Measurements from ENCODE around the gene TRAK1.

Gene TRAK1

GRCh38 chr3:42133500-42134298 is 42.5 kb downstream of the TRAK1 start:
- Histone ChIP-seq H3K9me3 (ENCODE audit: control insufficient read depth, low read length) (no peaks in the 10 kb centered on the region), H3K4me1 (peaks cover 5% of the 10 kb centered on the region), H3K9ac (no peak overlapping the region), H3K4me2 (ENCODE audit: low read length) (no peak overlapping the region), H3K27me3 (ENCODE audit: control insufficient read depth, insufficient read depth, low read length) (no peaks in the 10 kb centered on the region), H3K4me3 (ENCODE audit: low read depth, low read length) (no peak overlapping the region), H3K79me2 (peaks cover 48% of the 10 kb centered on the region), H2AFZ (no peak overlapping the region), H3K36me3 (ENCODE audit: control insufficient read depth, insufficient read depth, low read length) (no peaks in the 10 kb centered on the region), H3K27ac (no peak overlapping the region)
- TF ChIP-seq, protein P1, sequence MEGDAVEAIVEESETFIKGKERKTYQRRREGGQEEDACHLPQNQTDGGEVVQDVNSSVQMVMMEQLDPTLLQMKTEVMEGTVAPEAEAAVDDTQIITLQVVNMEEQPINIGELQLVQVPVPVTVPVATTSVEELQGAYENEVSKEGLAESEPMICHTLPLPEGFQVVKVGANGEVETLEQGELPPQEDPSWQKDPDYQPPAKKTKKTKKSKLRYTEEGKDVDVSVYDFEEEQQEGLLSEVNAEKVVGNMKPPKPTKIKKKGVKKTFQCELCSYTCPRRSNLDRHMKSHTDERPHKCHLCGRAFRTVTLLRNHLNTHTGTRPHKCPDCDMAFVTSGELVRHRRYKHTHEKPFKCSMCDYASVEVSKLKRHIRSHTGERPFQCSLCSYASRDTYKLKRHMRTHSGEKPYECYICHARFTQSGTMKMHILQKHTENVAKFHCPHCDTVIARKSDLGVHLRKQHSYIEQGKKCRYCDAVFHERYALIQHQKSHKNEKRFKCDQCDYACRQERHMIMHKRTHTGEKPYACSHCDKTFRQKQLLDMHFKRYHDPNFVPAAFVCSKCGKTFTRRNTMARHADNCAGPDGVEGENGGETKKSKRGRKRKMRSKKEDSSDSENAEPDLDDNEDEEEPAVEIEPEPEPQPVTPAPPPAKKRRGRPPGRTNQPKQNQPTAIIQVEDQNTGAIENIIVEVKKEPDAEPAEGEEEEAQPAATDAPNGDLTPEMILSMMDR (IDR thresholded peaks at IDR 0.05): no peak

DNA sequence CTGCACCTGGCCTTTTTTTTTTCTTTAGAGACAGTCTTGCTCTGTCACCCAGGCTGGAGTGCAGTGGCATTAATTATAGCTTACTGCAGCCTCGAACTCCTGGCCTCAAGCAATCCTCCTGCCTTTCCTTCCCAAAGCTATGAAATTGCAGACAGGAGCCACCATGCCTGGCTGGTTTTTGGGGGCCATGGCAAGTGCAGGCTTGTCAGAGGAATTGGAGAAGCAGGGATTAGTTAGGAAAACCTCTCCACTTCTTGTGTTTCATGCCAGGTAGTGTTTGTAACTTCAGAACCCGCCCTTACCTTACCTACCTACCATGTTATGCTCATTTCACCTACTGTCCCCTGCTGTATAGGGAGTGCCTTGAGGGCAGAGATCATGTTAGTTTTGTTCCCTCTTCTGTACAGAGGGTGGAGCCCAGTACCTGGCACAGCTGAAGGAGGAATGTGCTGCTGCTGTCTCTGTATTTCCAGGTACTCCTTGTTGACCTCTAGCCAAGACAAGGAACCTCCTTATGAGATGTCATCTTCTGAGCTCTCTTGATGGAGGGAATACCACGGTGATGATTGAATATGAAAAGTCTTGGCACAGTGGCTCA is 43.8 kb downstream of the TRAK1 start:
- no peak overlapping the region for H3K27ac ChIP-seq
- no peak overlapping the region for H3K4me3 ChIP-seq (ENCODE audit: low read depth, low read length)
- H3K79me2 ChIP-seq: peaks cover 46% of the 10 kb centered on the region
- H3K36me3 ChIP-seq (ENCODE audit: control insufficient read depth, insufficient read depth, low read length): no peaks in the 10 kb centered on the region
- no peak overlapping the region for H3K9ac ChIP-seq
- H3K4me2 ChIP-seq (ENCODE audit: low read length): no peak overlapping the region
- TF ChIP-seq, protein P1 (IDR thresholded peaks at IDR 0.05): no peak
- no peaks in the 10 kb centered on the region for H3K27me3 ChIP-seq (ENCODE audit: control insufficient read depth, insufficient read depth, low read length)
- H2AFZ ChIP-seq: no peak overlapping the region
- no peaks in the 10 kb centered on the region for H3K9me3 ChIP-seq (ENCODE audit: control insufficient read depth, low read length)
- peaks cover 5% of the 10 kb centered on the region for H3K4me1 ChIP-seq

DNA sequence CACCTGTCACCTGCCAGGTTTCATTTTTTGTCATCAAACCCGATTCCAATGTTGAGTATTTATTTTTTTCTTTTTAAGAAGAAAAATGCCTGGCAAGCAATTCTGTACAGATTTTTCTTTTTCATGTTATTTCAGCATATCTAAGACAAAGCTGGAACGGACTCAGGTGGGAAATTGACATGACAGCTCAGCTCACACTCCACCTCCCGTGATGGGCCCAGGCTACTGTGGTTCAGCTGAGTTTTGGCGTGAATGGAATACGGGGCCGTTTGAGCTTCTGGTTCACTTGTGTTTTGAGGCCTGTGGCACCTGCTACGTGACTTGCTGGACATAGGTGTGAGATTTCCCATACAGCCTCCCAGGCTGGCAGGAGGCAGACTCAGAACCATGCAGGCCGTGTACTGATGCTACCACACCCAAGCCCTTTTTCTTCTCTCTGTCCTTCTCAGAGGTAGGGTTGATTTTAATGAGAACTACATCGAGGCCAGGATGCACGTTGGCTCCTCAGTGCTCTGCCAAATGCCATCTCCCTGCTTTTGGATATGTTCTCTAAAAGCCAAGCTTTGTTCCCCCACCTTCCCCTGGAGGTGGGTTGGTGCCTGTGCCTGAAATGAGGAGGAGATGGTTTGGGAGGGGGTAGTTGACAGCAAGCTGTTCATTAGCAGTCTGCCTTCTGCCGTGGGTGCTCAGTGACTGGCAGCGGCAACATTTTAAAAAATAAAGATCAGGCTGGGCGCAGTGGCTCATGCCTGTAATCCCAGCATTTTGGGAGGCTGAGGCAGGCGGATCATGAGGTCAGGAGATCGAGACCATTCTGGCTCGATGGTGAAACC is 48.7 kb downstream of the TRAK1 start:
- TF ChIP-seq, protein P1 (IDR thresholded peaks at IDR 0.05): no peak
- Histone ChIP-seq H3K4me3 (ENCODE audit: low read depth, low read length) (no peak overlapping the region), H3K9me3 (ENCODE audit: control insufficient read depth, low read length) (no peaks in the 10 kb centered on the region), H3K36me3 (ENCODE audit: control insufficient read depth, insufficient read depth, low read length) (no peaks in the 10 kb centered on the region), H3K79me2 (peaks cover 24% of the 10 kb centered on the region), H2AFZ (no peak overlapping the region), H3K4me2 (ENCODE audit: low read length) (no peak overlapping the region), H3K27me3 (ENCODE audit: control insufficient read depth, insufficient read depth, low read length) (no peaks in the 10 kb centered on the region), H3K9ac (no peak overlapping the region), H3K27ac (no peak overlapping the region), H3K4me1 (peaks cover 6% of the 10 kb centered on the region)

GRCh38 chr3:42140665-42141203 is 49.6 kb downstream of the TRAK1 start:
- Histone ChIP-seq H3K4me3 (ENCODE audit: low read depth, low read length) (no peak overlapping the region), H3K27me3 (ENCODE audit: control insufficient read depth, insufficient read depth, low read length) (no peaks in the 10 kb centered on the region), H3K36me3 (ENCODE audit: control insufficient read depth, insufficient read depth, low read length) (no peaks in the 10 kb centered on the region), H3K79me2 (peaks cover 18% of the 10 kb centered on the region), H2AFZ (no peak overlapping the region), H3K4me1 (peaks cover 6% of the 10 kb centered on the region), H3K27ac (no peak overlapping the region), H3K4me2 (ENCODE audit: low read length) (no peak overlapping the region), H3K9me3 (ENCODE audit: control insufficient read depth, low read length) (no peaks in the 10 kb centered on the region), H3K9ac (no peak overlapping the region)
- TF ChIP-seq, protein P1 (IDR thresholded peaks at IDR 0.05): no peak

Measured in parathyroid adenoma (tissue), 2 donors.